Middle frontal gyrus (tissue), 1 donor: Measurements from ENCODE around the gene MPP3.

Source experiments
- DNase-seq: peaks from one replicate; pipeline ENCODE4 v3.0.0-alpha.2; 2015; ENCODE audit warnings: low spot score; ENCODE audit errors: extremely low spot score

Gene MPP3

GRCh38 chr17:43753493-43754129 lies 79.3 kb downstream of the MPP3 start:
- no peak for DNase-seq
